Measurements from ENCODE around the gene FNBP1L.
"Not testable (repeated sequence)": the region's sequence is repeated elsewhere in the genome, so short reads cannot be mapped to it uniquely, and the experiment has no call there.

FNBP1L gene

DNA sequence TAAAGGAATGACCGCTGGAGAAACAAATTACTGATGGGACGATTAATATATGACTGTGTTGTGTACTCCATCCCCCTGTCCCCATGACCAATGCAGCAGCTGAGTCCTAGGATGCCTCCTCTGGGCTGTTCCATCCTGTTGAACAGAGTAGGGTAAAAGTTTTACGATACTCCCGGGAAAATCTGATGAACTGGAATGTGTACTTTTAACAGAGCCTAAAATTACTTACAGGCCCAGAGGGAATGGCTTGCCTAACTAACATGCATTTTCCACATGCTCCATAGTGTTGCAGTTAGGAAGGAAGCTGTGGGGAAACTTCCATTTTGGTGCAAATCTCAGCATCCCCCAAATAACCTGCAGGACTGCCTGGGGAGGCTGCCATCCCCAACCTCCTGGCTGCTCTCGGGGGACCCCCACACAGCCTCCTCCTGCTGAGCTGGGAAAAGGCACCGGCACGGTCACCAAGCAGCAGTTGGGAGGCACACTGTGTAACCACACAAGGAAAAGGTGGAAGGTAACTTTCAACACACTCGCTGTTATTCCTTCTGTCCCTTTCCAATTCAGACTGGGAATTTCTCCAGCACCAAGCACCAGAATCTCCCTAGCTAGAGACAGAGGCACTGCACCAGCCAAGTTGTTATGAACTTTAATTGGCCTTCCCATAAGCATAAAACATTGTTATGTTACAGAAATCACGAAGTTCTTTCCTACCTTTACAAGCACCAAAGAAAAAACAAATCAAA is 136.5 kb downstream of the FNBP1L start:
- TF ChIP-seq, protein P1, sequence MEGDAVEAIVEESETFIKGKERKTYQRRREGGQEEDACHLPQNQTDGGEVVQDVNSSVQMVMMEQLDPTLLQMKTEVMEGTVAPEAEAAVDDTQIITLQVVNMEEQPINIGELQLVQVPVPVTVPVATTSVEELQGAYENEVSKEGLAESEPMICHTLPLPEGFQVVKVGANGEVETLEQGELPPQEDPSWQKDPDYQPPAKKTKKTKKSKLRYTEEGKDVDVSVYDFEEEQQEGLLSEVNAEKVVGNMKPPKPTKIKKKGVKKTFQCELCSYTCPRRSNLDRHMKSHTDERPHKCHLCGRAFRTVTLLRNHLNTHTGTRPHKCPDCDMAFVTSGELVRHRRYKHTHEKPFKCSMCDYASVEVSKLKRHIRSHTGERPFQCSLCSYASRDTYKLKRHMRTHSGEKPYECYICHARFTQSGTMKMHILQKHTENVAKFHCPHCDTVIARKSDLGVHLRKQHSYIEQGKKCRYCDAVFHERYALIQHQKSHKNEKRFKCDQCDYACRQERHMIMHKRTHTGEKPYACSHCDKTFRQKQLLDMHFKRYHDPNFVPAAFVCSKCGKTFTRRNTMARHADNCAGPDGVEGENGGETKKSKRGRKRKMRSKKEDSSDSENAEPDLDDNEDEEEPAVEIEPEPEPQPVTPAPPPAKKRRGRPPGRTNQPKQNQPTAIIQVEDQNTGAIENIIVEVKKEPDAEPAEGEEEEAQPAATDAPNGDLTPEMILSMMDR (IDR thresholded peaks at IDR 0.05; ENCODE audit: unreplicated experiment in 3 of 3), result no peak
- Mint-ChIP-seq H3K4me1 (peaks cover 46% of the 10 kb centered on the region), H3K27me3 (ENCODE audit: low read depth) (peaks cover 3% of the 10 kb centered on the region), H3K9me3 (no peaks in the 10 kb centered on the region), H3K27ac (peak overlapping the region; percentile 49 to 84 (median 72)), H3K36me3 (ENCODE audit: low read depth) (peaks cover 35% of the 10 kb centered on the region), H3K4me3 (no peak overlapping the region)

DNA sequence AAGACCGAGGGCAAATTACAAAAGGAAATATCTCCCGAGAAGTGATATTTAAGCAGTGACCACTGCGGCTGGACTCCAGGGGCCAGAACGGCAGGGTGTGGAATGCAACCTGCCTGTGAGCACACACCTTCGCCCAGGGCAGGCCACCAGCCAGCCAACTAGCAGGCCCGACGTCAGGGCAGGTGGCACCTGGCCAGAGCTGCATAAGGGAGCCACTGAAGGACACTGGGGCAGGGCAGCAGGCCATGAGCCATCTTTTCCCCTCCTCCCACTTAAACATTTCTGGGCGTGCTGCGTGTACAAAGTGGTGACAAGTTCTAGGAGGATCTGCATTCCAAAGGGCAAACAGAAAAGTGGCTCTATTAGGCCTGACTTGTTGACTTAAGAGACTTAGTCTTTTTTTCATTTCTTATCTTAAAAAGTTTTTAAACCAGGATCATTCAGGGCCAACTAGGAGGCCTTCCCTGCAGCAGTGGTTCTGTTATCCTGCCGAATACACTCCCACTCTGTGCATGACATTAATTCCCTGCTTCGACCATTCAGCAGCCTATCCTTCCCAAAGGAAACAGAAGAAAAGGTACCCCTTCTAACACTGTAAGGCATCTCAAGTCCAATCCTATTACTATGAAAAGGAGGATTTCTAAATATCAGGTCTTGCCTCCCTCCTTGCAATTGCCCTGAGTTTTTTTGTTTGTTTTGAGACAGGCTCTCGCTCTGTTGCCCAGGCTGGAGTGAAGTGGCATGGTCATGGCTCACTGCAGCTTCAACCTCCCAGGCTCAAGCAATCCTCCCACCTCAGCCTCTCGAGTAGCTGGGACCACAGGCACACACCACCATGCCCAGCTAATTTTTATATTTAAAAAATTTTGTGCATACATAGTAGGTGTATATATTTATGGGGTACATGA is 137.4 kb downstream of the FNBP1L start:
- H3K4me1 Mint-ChIP-seq, result peaks cover 48% of the 10 kb centered on the region
- H3K9me3 Mint-ChIP-seq, result no peaks in the 10 kb centered on the region
- TF ChIP-seq, protein P1 (IDR thresholded peaks at IDR 0.05; ENCODE audit: unreplicated experiment in 3 of 3), result no peak
- H3K36me3 Mint-ChIP-seq (ENCODE audit: low read depth), result peaks cover 38% of the 10 kb centered on the region
- H3K27ac Mint-ChIP-seq, result peak overlapping the region; percentile 49 to 84 (median 72)
- no peaks in the 10 kb centered on the region for H3K27me3 Mint-ChIP-seq (ENCODE audit: low read depth)
- H3K4me3 Mint-ChIP-seq, result no peak overlapping the region

DNA sequence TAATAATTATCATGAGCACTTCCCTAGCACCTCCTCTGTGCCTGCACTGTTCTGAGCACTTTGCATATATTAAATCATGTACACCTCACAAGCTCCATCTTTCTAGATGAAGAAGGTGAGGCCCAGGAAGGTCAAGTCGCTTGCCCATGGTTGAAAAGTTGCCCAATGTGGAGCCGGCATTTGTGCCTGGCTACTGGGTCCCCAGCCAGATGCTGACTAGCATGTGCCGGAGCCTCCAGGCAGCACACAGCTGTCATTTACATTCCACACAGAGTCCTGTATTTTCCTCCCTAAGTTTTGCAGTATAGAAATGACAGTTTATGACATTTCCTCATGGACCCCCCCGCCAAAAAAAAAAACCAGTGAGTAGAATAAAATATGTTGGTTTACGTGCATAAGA is 139.4 kb downstream of the FNBP1L start:
- no peak overlapping the region for H3K4me3 Mint-ChIP-seq
- H3K9me3 Mint-ChIP-seq, result no peaks in the 10 kb centered on the region
- peak overlapping the region in 2 of 3 experiments; percentile 4 to 63 for H3K27ac Mint-ChIP-seq
- H3K36me3 Mint-ChIP-seq (ENCODE audit: low read depth), result peaks cover 44% of the 10 kb centered on the region
- TF ChIP-seq, protein P1 (IDR thresholded peaks at IDR 0.05; ENCODE audit: unreplicated experiment in 3 of 3), result no peak
- no peaks in the 10 kb centered on the region for H3K27me3 Mint-ChIP-seq (ENCODE audit: low read depth)
- peaks cover 62% of the 10 kb centered on the region for H3K4me1 Mint-ChIP-seq

DNA sequence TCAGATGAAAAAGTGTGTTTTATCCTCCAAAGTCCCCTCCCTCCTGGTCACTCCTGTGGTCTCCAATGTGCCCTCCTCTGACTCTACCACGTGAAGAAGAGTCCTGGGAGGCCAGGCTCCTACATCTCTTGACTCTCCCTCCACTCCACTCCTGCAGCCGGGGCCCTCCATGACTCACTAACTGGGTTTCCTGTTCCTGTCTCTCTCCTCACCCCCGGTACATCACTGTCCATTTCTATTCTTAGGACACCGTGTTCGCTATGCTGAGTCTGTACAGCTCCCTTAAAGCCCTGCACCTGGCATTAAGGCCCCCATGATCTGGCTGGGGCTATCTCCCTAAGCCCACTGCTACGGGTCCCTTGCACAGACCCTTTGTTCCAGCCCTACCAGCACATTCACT is 140.3 kb downstream of the FNBP1L start:
- TF ChIP-seq, protein P1 (IDR thresholded peaks at IDR 0.05; ENCODE audit: unreplicated experiment in 3 of 3), result no peak
- H3K27ac Mint-ChIP-seq, result peak overlapping the region in 2 of 3 experiments; percentile 4 to 55
- H3K36me3 Mint-ChIP-seq (ENCODE audit: low read depth), result peaks cover 44% of the 10 kb centered on the region
- H3K4me1 Mint-ChIP-seq, result peaks cover 61% of the 10 kb centered on the region
- H3K27me3 Mint-ChIP-seq (ENCODE audit: low read depth), result no peaks in the 10 kb centered on the region
- no peaks in the 10 kb centered on the region for H3K9me3 Mint-ChIP-seq
- no peak overlapping the region for H3K4me3 Mint-ChIP-seq

- no peak overlapping the region for H3K4me3 Mint-ChIP-seq
- H3K9me3 Mint-ChIP-seq, result no peaks in the 10 kb centered on the region
- peaks cover 41% of the 10 kb centered on the region for H3K36me3 Mint-ChIP-seq (ENCODE audit: low read depth)
- H3K27ac Mint-ChIP-seq, result peak overlapping the region in 1 of 3 experiments; percentile 4
- peaks cover 63% of the 10 kb centered on the region for H3K4me1 Mint-ChIP-seq
- TF ChIP-seq, protein P1 (IDR thresholded peaks at IDR 0.05; ENCODE audit: unreplicated experiment in 3 of 3), result no peak
- peaks cover 3% of the 10 kb centered on the region for H3K27me3 Mint-ChIP-seq (ENCODE audit: low read depth)
These were observed 141.0 kb downstream of the FNBP1L start for GRCh38 chr1:93588955-93589354.

GRCh38 chr1:93591291-93591675 is 143.4 kb downstream of the FNBP1L start:
- peak overlapping the region; percentile 80 to 98 (median 83) for H3K27ac Mint-ChIP-seq
- not testable (repeated sequence) for H3K9me3 Mint-ChIP-seq; H3K27me3 Mint-ChIP-seq (ENCODE audit: low read depth); H3K4me3 Mint-ChIP-seq
- peaks cover 34% of the 10 kb centered on the region for H3K36me3 Mint-ChIP-seq (ENCODE audit: low read depth)
- H3K4me1 Mint-ChIP-seq, result peaks cover 70% of the 10 kb centered on the region
